B cell (primary cell): Measurements from ENCODE around the gene DMRTC1.
"Not testable (repeated sequence)": the region's sequence is repeated elsewhere in the genome, so short reads cannot be mapped to it uniquely, and the experiment has no call there.

Experiments used
- CTCF ChIP-seq: fragments of 200-600 bp; IDR thresholded peaks from one replicate; pipeline ENCODE4 v1.8.0; 2022; ENCODE audit warnings: antibody characterized with exemption, mild to moderate bottlenecking
- EZH2 ChIP-seq: IDR thresholded peaks from 2 replicates; pipeline ENCODE4 v1.6.1; 2012; ENCODE audit warnings: borderline replicate concordance, low read depth, mild to moderate bottlenecking, moderate library complexity, low read length; ENCODE audit not compliant: insufficient read depth, poor library complexity, severe bottlenecking

- not testable (repeated sequence) for TF ChIP-seq CTCF, EZH2
Measured at GRCh38 chrX:72889740-72890139, 53.9 kb downstream of the DMRTC1 start.
